ENCODE measurements around the gene DEFB132. TPM values are rescaled to one million over a fixed set of nuclear protein-coding genes. Genes with fewer than 3 reads are reported as not detected.

Gene DEFB132
- total and polyA plus RNA-seq, 2 of the 13 experiments (the other 11 are each of a cell fraction or from before 2014, with no cell fraction given): not detected

- peak; percentile 97 for TF ChIP-seq IRF9 (CRISPR knock-in tag; IDR thresholded peaks at IDR 0.05; ENCODE audit: borderline replicate concordance)
- TF ChIP-seq ZNF644 (CRISPR knock-in tag; IDR thresholded peaks at IDR 0.05; ENCODE audit: low read depth): peak; percentile 72; the same call in 1 of the 2 replicates
- TF ChIP-seq MZF1 (CRISPR knock-in tag; IDR thresholded peaks at IDR 0.05; ENCODE audit: borderline replicate concordance): peak; percentile 43; the same call in 1 of the 2 replicates
- TF ChIP-seq NONO (IDR thresholded peaks at IDR 0.05): no peak
- peak; percentile 95 for TF ChIP-seq NONO (CRISPR knock-in tag; conservative IDR thresholded peaks at IDR 0.05)
- TF ChIP-seq ADNP (CRISPR knock-in tag; IDR thresholded peaks at IDR 0.05): no peak
- TF ChIP-seq ZNF3 (CRISPR knock-in tag; IDR thresholded peaks at IDR 0.05): peak; percentile 77
- TF ChIP-seq ZNF704 (CRISPR knock-in tag; IDR thresholded peaks at IDR 0.05; ENCODE audit: borderline replicate concordance): peak; percentile 96; the same call in 1 of the 2 replicates
- peak; percentile 60; the same call in 1 of the 2 replicates for TF ChIP-seq GATA4 (IDR thresholded peaks at IDR 0.05; ENCODE audit: borderline replicate concordance, low read depth)
- peak; percentile 84; the same call in 1 of the 2 replicates for TF ChIP-seq ZNF251 (CRISPR knock-in tag; IDR thresholded peaks at IDR 0.05)
- TF ChIP-seq MEIS1 (CRISPR knock-in tag; IDR thresholded peaks at IDR 0.05; ENCODE audit: borderline replicate concordance): peak; percentile 95
- TF ChIP-seq JUNB (CRISPR knock-in tag; IDR thresholded peaks at IDR 0.05; ENCODE audit: borderline replicate concordance): peak; percentile 80
- no peak for TF ChIP-seq NR3C1 (CRISPR knock-in tag; IDR thresholded peaks at IDR 0.05)
- no peak for TF ChIP-seq POLR2AphosphoS2 (IDR thresholded peaks at IDR 0.05; ENCODE audit: low read depth, low read length)
- no peak for TF ChIP-seq ZNF713 (CRISPR knock-in tag; IDR thresholded peaks at IDR 0.05)
- TF ChIP-seq RXRB (CRISPR knock-in tag; IDR thresholded peaks at IDR 0.05; ENCODE audit: borderline replicate concordance): peak; percentile 91
- peak; percentile 96 for TF ChIP-seq ZNF142 (CRISPR knock-in tag; IDR thresholded peaks at IDR 0.05)
- no peak for TF ChIP-seq BCLAF1 (IDR thresholded peaks at IDR 0.05)
Measured at GRCh38 chr20:297098-297924, 39.8 kb downstream of the DEFB132 start, which contains the start of gene ZCCHC3 (continued).

Measured in HepG2 (cell line).